ENCODE results near the gene ENAH.

DNA sequence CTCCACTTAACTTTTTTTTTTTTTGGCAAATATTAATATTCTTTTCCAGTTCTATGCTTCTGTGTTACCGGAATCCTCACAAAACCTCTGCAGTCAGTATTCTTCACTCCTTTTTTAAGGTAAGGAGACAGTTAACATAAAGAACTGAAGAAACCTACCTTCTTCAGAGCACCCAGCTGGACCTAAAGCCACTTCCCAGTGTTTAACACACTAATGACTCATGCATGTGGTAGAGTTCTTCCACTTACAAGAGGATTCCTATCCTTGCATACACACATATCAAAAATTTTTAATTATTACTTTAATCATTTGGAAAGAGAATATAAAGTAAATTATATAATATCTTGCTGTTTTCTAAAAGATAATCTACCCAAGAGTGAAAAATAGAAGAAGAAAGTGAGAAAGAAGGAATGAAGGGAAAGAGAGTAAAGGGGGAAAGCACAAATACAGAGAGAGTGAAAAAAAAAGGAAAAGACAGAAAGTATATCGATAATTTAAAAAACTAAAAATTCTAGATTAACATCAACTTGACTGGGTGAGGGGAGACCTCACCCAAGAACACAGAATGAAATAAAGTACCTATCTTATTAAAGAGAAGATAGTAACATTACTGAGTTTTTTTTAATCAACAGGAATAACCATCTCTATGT, 54.9 kb downstream of the ENAH start:
- TF ChIP-seq, protein P1, sequence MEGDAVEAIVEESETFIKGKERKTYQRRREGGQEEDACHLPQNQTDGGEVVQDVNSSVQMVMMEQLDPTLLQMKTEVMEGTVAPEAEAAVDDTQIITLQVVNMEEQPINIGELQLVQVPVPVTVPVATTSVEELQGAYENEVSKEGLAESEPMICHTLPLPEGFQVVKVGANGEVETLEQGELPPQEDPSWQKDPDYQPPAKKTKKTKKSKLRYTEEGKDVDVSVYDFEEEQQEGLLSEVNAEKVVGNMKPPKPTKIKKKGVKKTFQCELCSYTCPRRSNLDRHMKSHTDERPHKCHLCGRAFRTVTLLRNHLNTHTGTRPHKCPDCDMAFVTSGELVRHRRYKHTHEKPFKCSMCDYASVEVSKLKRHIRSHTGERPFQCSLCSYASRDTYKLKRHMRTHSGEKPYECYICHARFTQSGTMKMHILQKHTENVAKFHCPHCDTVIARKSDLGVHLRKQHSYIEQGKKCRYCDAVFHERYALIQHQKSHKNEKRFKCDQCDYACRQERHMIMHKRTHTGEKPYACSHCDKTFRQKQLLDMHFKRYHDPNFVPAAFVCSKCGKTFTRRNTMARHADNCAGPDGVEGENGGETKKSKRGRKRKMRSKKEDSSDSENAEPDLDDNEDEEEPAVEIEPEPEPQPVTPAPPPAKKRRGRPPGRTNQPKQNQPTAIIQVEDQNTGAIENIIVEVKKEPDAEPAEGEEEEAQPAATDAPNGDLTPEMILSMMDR (IDR thresholded peaks at IDR 0.05): no peak
- TF ChIP-seq POLR2A (IDR thresholded peaks at IDR 0.05): no peak

Data from uterus (tissue), 2 donors.